H1 (cell line): ENCODE measurements around the gene ACSF2. TPM values are rescaled to one million over a fixed set of nuclear protein-coding genes. Genes with fewer than 3 reads are reported as not detected.

ENCODE experiments used
- ASH2L ChIP-seq: fragments of 200-600, 300-600 bp; sonication (generic); IDR thresholded peaks from one replicate; pipeline ENCODE4 v1.7.1; 2017; ENCODE audit warnings: low read length
- CBX8 ChIP-seq: fragments of 300-800, 300-1000 bp; sonication (generic); IDR thresholded peaks from 2 replicates; pipeline ENCODE4 v1.7.1; 2016; ENCODE audit warnings: low read depth, low read length, borderline replicate concordance
- CEBPB ChIP-seq: IDR thresholded peaks from 2 replicates; pipeline ENCODE4 v1.6.1; 2012; ENCODE audit warnings: low read depth, low read length
- CHD2 ChIP-seq: IDR thresholded peaks from 2 replicates; pipeline ENCODE4 v1.6.1; 2012; ENCODE audit warnings: low read length, improper control_type of control experiment
- JUND ChIP-seq: IDR thresholded peaks from 2 replicates; pipeline ENCODE4 v1.6.1; 2011; ENCODE audit warnings: mild to moderate bottlenecking, improper control_type of control experiment, low read length
- KDM1A ChIP-seq: fragments of 200-600, 300-600 bp; sonication (generic); IDR thresholded peaks from 2 replicates; pipeline ENCODE4 v1.7.1; 2016; ENCODE audit warnings: mild to moderate bottlenecking, low read length, borderline replicate concordance
- KDM5A ChIP-seq: fragments of 200-600 bp; IDR thresholded peaks from 2 replicates; pipeline ENCODE4 v1.7.1; 2012; ENCODE audit warnings: mild to moderate bottlenecking, low read length, inconsistent platforms, mixed read lengths
- MAFK ChIP-seq: IDR thresholded peaks from 2 replicates; pipeline ENCODE4 v1.6.1; 2012; ENCODE audit warnings: low read depth, mild to moderate bottlenecking, improper control_type of control experiment, low read length
- POLR2A ChIP-seq, 2 experiments: IDR thresholded peaks; 1 replicate in 1 of 2; 2 replicates in 1 of 2; pipeline ENCODE4 v1.6.1; 2011; ENCODE audit warnings: low read depth in 2 of 2, low read length in 2 of 2, mild to moderate bottlenecking in 2 of 2; ENCODE audit errors: control extremely low read depth in 1 of 2
- POLR2AphosphoS5 ChIP-seq: IDR thresholded peaks from 2 replicates; pipeline ENCODE4 v1.6.1; 2011; ENCODE audit warnings: low read depth, low read length
- POU5F1 ChIP-seq: IDR thresholded peaks from 2 replicates; pipeline ENCODE4 v1.6.1; 2011; ENCODE audit warnings: low read depth, mild to moderate bottlenecking, low read length, moderate library complexity
- SIRT6 ChIP-seq: IDR thresholded peaks from one replicate; pipeline ENCODE4 v1.7.1; 2012; ENCODE audit warnings: low read length, inconsistent platforms
- SP1 ChIP-seq: IDR thresholded peaks from 2 replicates; pipeline ENCODE4 v1.6.1; 2011; ENCODE audit warnings: low read depth, low read length
- SP4 ChIP-seq: IDR thresholded peaks from 2 replicates; pipeline ENCODE4 v1.6.1; 2012; ENCODE audit warnings: low read length, inconsistent platforms
- TAF7 ChIP-seq: optimal IDR thresholded peaks from 2 replicates; pipeline ENCODE3; 2011; ENCODE audit warnings: low read depth, mild to moderate bottlenecking, inconsistent platforms, low read length, moderate library complexity, borderline replicate concordance
- TCF12 ChIP-seq: IDR thresholded peaks from 2 replicates; pipeline ENCODE4 v1.6.1; 2011; ENCODE audit warnings: low read depth, mild to moderate bottlenecking, low read length
- USF2 ChIP-seq: IDR thresholded peaks from 2 replicates; pipeline ENCODE4 v1.6.1; 2011; ENCODE audit warnings: low read length, improper control_type of control experiment
- polyA plus RNA-seq, 7 experiments: library from polyadenylated mRNA; depleted of rRNA in 3 of 7; stranded (reverse) in 5 of 7; unstranded in 2 of 7; fragments of >200 nt in 5 of 7; fragments of 200-250 nt in 2 of 7; gene quantifications; 1 replicate in 5 of 7; 2 replicates in 1 of 7; 4 replicates in 1 of 7; pipeline versions ENCODE4 v1.2.1 to v1.2.3, GENCODE V29; 2011 to 2013; ENCODE audit warnings: missing spikeins in 2 of 7, mixed read lengths in 2 of 7
- total RNA-seq: library from RNA; stranded (reverse); fragmentation: NEBNext Ultra II Directional; extraction: Animal tissue kit (Norgen Biotek cat#: 25700); gene quantifications from 2 replicates; pipeline ENCODE4 v1.2.1, GENCODE V29; 2021
- TF ChIP-seq, protein P1 (sequence below): IDR thresholded peaks from 2 replicates; pipeline ENCODE4 v1.6.1; 2011; ENCODE audit warnings: low read depth, mild to moderate bottlenecking, low read length; ENCODE audit not compliant: insufficient read depth
- TF ChIP-seq, protein P2 (sequence below), 3 experiments: IDR thresholded peaks; 1 replicate in 2 of 3; 2 replicates in 1 of 3; pipeline versions ENCODE4 v1.5.1 to v1.6.1; 2011; ENCODE audit warnings: low read length in 3 of 3, mild to moderate bottlenecking in 3 of 3, inconsistent platforms in 2 of 3, low read depth in 1 of 3, moderate library complexity in 1 of 3; ENCODE audit not compliant: insufficient read depth in 1 of 3; ENCODE audit errors: control extremely low read depth in 1 of 3
- TF ChIP-seq, protein P3 (sequence below): IDR thresholded peaks from 2 replicates; pipeline ENCODE4 v1.6.1; 2012; ENCODE audit warnings: low read length, inconsistent platforms

ACSF2 gene
- total and polyA plus RNA-seq, 2 of the 8 experiments (the other 6 are each of a cell fraction or from before 2014, with no cell fraction given), result 14.5 to 16.3 TPM

DNA sequence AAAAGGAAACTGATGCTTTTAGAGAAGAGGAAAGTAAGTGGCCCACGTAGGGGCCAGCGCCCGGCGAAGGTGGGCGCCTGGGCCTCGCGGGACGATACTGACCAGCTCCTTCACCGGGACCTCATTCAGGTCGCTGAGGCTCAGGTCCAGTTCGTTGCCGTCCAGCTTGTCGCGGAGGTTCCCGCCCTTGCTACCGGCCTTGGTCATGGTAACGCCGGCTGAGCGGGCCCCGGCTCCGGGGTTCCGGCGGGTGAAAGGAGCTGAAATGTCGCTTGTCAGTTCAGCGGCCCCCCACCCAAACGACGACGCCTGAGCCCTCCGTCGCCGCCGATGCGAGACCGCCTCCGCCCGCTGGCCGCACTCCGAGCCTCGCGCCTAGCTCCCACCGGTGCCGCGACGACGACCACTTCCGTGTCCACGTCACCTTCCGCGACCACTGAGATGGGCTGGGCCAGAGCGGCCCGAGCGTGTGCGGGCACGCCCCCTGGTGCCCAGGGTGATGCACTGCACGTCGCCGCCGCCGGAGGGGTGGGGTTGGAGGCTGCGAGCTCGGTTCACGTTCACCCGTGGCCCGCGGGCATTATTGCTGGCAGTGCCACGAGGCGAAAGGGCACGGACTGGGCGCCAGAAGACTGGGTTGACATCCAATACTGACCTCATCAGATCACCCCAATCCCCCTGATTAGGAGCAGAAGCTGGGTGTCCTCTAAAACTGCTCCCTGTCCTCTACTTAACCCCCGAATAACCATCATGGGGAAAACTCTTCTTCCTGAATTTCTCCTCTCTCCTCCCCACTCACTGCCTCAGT is 28.7 kb upstream of the ACSF2 start, which contains the start of gene LRRC59 (continued):
- TF ChIP-seq, protein P1, sequence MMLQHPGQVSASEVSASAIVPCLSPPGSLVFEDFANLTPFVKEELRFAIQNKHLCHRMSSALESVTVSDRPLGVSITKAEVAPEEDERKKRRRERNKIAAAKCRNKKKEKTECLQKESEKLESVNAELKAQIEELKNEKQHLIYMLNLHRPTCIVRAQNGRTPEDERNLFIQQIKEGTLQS, result peak; percentile 51; the same call in 1 of the 2 replicates
- TF ChIP-seq SP1, result no peak
- no peak for TF ChIP-seq SIRT6
- TF ChIP-seq POLR2AphosphoS5, result peak; percentile 96
- TF ChIP-seq TAF7, result no peak
- peak; percentile 76 for TF ChIP-seq JUND
- TF ChIP-seq CHD2, result no peak
- no peak for TF ChIP-seq USF2
- TF ChIP-seq KDM1A, result no peak
- no peak for TF ChIP-seq CEBPB
- no peak for TF ChIP-seq POU5F1
- no peak for TF ChIP-seq MAFK
- no peak for TF ChIP-seq TCF12
- peak; percentile 66 for TF ChIP-seq ASH2L
- no peak for TF ChIP-seq KDM5A
- TF ChIP-seq, protein P2, sequence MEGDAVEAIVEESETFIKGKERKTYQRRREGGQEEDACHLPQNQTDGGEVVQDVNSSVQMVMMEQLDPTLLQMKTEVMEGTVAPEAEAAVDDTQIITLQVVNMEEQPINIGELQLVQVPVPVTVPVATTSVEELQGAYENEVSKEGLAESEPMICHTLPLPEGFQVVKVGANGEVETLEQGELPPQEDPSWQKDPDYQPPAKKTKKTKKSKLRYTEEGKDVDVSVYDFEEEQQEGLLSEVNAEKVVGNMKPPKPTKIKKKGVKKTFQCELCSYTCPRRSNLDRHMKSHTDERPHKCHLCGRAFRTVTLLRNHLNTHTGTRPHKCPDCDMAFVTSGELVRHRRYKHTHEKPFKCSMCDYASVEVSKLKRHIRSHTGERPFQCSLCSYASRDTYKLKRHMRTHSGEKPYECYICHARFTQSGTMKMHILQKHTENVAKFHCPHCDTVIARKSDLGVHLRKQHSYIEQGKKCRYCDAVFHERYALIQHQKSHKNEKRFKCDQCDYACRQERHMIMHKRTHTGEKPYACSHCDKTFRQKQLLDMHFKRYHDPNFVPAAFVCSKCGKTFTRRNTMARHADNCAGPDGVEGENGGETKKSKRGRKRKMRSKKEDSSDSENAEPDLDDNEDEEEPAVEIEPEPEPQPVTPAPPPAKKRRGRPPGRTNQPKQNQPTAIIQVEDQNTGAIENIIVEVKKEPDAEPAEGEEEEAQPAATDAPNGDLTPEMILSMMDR (IDR thresholded peaks at IDR 0.05; ENCODE audit: control extremely low read depth in 1 of 3, insufficient read depth in 1 of 3, low read depth in 1 of 3, low read length in 3 of 3), result peak; percentile 97 to 100 (median 98)
- TF ChIP-seq CBX8, result no peak
- TF ChIP-seq POLR2A (IDR thresholded peaks at IDR 0.05; ENCODE audit: control extremely low read depth in 1 of 2, low read depth in 2 of 2, low read length in 2 of 2), result peak; percentile 44 to 89
- TF ChIP-seq, protein P3, sequence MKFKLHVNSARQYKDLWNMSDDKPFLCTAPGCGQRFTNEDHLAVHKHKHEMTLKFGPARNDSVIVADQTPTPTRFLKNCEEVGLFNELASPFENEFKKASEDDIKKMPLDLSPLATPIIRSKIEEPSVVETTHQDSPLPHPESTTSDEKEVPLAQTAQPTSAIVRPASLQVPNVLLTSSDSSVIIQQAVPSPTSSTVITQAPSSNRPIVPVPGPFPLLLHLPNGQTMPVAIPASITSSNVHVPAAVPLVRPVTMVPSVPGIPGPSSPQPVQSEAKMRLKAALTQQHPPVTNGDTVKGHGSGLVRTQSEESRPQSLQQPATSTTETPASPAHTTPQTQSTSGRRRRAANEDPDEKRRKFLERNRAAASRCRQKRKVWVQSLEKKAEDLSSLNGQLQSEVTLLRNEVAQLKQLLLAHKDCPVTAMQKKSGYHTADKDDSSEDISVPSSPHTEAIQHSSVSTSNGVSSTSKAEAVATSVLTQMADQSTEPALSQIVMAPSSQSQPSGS, result peak; percentile 78; the same call in 1 of the 2 replicates
- no peak for TF ChIP-seq SP4
